NCI-H748 (cell line): ENCODE data around the gene RFX2.
"Not testable (repeated sequence)": the region's sequence is repeated elsewhere in the genome, so short reads cannot be mapped to it uniquely, and the experiment has no call there.

Source experiments
- DNase-seq: peaks from one replicate; lab custom pipeline; 2025; ENCODE audit not compliant: unreplicated experiment; lab: John Stamatoyannopoulos, UW

Gene RFX2

GRCh38 chr19:6076675-6077463, 33.4 kb downstream of the RFX2 start:
- DNase-seq: no peak

- no peak for DNase-seq
These were observed 34.0 kb downstream of the RFX2 start for GRCh38 chr19:6076291-6076665.

DNA sequence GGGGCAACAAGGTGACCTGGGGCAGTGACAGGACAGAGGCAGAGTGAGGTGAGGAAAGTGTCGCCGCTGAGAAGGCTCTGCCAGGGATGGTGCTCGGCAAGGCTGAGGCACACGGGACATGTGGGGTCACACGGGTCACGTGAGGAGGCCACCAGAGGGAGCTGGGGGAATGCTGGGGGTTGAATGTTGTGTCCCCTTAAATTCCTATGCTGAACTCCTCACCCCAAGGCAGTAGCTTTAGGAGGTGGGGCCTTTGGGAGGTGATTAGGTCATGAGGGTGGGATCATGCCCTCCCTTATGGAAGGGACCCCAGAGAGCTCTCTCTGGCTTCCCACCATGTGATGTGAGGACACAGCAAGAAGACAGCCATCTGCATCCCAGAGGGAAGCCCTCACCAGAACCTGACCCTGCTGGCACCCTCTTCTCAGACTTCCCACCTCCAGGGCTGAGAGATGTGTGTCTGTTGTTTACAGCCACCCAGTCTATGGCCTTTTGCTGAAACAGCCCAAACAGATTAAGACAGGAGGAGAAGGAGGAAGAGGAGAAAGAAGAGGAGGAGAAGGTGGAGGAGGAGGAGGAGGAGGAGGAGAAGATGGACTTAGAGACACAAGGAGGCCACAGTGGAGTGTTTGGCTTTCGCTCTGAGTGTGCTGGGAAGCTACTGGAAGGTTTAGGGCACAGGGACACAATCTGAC, 35.4 kb downstream of the RFX2 start:
- no peak for DNase-seq

- DNase-seq: no peak
These were observed 36.2 kb downstream of the RFX2 start for GRCh38 chr19:6073858-6074708.

GRCh38 chr19:6073233-6073632, 37.1 kb downstream of the RFX2 start:
- not testable (repeated sequence) for DNase-seq

GRCh38 chr19:6071875-6072274, 38.4 kb downstream of the RFX2 start:
- DNase-seq: no peak

GRCh38 chr19:6070720-6071485, 39.4 kb downstream of the RFX2 start:
- no peak for DNase-seq

DNA sequence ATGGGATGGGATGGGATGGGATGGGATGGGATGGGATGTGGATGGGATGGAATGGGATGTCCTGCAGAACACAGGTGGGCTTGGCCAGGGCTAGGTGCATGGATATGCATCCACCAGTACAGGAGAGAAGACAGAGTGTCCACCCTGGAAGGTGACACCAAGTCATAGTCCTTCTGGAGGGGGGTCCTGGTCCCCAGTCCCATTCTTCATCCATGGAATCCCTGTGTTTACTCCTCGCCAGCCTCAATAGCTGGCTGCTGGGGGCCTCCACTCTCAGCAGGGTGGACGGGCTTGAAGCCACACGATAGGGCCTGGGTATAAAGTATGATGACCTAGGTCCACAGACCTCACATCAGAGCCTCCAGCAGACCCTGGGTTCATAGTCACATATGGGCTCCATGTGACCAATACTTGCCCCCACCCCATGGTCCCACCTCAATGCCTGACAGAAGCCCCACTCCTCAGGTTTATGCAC, 40.1 kb downstream of the RFX2 start:
- no peak for DNase-seq

DNA sequence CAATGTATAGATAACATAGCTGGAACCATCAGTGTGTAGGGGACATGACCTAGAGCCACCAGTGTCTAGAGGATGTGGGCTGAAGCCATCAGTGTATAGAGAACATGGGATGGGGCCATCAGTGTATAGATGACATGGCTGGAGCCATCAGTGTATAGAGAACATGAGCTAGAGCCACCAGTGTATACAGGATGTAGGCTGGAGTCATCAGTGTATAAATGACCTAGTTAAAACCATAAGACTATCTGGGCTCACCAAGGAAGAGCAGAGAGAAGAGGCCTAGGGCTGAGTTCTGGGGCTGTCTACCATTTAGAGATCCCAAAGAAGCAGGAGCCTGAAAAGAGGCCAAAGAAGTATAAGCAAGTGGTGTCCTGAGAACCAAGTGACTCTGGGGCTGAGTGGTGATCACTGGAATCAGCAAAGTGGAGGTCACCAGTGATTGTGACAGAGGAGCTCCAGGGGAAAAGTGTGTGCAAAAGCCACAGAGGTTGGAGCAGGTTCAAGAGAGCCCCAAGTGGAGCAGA, 41.0 kb downstream of the RFX2 start:
- no peak for DNase-seq

GRCh38 chr19:6068711-6069110, 41.6 kb downstream of the RFX2 start:
- DNase-seq: no peak

GRCh38 chr19:6067975-6068374, 42.3 kb downstream of the RFX2 start:
- DNase-seq: no peak

- peak; percentile 98 for DNase-seq
These were observed 43.3 kb downstream of the RFX2 start for GRCh38 chr19:6066661-6067646.

DNA sequence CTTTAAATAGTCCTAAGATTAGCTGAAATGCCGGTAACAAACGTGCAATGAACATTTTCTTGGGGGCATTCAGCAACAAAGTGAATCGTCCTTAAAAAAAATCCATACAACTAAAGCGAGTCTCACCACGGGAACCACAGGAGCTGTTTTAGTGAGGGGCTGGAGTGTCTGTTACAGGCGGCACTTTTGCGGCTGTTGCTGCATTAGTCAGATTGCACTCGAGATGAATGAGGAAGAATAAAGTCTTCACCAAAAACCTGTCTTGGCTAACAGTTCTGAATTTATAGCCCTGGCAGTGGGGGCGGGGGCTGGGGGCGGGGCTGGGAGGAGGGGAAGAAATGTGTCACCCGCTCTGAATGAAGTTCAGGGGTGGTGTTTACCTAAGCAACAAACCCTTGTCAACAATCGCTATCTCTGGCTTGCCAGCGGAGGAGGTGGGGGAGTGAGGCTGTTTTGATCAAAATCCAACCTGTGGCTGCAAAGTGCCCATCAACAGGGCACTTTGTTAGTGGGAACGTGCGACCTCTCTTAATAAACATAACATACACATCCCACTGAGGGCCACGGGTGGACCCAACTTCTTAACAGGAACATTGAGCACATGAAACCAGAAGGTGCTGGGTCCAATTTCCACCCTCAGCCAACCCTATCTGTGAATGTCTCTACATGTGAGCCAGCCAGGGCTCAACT, 44.5 kb downstream of the RFX2 start:
- peak; percentile 89 for DNase-seq

- DNase-seq: no peak
These were observed 45.8 kb downstream of the RFX2 start for GRCh38 chr19:6064336-6065073.

- no peak for DNase-seq
These were observed 46.5 kb downstream of the RFX2 start for GRCh38 chr19:6063576-6064335.

DNA sequence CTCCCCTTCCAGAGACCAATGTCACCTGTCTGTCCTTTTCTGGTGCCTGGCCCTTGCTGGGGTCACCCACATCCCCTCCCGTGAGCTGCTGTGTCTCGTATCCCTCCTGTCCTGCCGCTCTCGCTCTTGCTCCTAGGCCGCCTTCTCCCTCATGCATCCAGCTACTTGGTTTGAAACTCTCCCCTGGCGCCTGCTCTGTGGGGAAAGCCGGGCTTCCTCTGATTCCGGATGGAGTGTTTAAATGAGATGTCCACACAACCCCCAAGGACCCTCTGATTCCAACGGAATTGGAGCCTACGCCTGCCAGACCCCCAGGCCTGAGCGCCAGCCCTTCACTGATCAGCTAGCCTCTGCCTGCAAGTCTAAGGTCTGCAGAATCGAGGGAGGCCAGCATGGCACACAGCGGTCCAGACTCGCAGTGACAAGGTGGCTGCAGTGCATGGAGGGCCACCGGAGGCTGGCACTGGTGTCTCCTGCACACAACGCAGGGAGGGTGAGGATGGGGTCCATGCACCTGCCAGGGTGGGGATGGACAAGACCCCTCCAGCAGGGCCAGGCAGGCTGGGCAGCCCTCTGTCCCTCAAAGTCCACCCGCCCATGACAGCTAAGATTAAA, 47.2 kb downstream of the RFX2 start:
- no peak for DNase-seq

- DNase-seq: no peak
These were observed 48.0 kb downstream of the RFX2 start for GRCh38 chr19:6062274-6062673.
